GM19043 (cell line): ENCODE measurements around the gene SIGLEC12.
"Not testable (repeated sequence)": the region's sequence is repeated elsewhere in the genome, so short reads cannot be mapped to it uniquely, and the experiment has no call there.

Experiments
- ATAC-seq: cut with Tn5 transposase; IDR thresholded peaks from one replicate; pipeline ENCODE4 v1.9.1; 2021; ENCODE audit warnings: low read depth; ENCODE audit not compliant: unreplicated experiment

Gene SIGLEC12

GRCh38 chr19:51485960-51486660 is 15.5 kb downstream of the SIGLEC12 start:
- ATAC-seq: no peak

GRCh38 chr19:51480590-51480989 is 21.0 kb downstream of the SIGLEC12 start:
- ATAC-seq: no peak

- no peak for ATAC-seq
Measured at GRCh38 chr19:51479531-51480331, 21.9 kb downstream of the SIGLEC12 start.

GRCh38 chr19:51478381-51479234 is 23.0 kb downstream of the SIGLEC12 start, which contains the start of gene CEACAM18:
Gene CEACAM18 (plus strand): TSS chr19:51478539.
- no peak for ATAC-seq

GRCh38 chr19:51477344-51477743 is 24.3 kb downstream of the SIGLEC12 start:
- no peak for ATAC-seq

GRCh38 chr19:51476164-51476563 is 25.4 kb downstream of the SIGLEC12 start:
- ATAC-seq: no peak

- ATAC-seq: no peak
Measured at GRCh38 chr19:51473009-51473707, 28.4 kb downstream of the SIGLEC12 start.

- no peak for ATAC-seq
Measured at GRCh38 chr19:51472607-51473006, 29.0 kb downstream of the SIGLEC12 start.

- no peak for ATAC-seq
Measured at GRCh38 chr19:51471527-51471926, 30.1 kb downstream of the SIGLEC12 start.

GRCh38 chr19:51470966-51471365 is 30.6 kb downstream of the SIGLEC12 start:
- ATAC-seq: no peak

GRCh38 chr19:51469629-51470028 is 32.0 kb downstream of the SIGLEC12 start:
- no peak for ATAC-seq

GRCh38 chr19:51469162-51469561 is 32.4 kb downstream of the SIGLEC12 start:
- ATAC-seq: no peak

- ATAC-seq: no peak
Measured at GRCh38 chr19:51468545-51468920, 33.1 kb downstream of the SIGLEC12 start.

- ATAC-seq: no peak
Measured at GRCh38 chr19:51467864-51468544, 33.6 kb downstream of the SIGLEC12 start.

GRCh38 chr19:51466723-51467122 is 34.9 kb downstream of the SIGLEC12 start:
- no peak for ATAC-seq

GRCh38 chr19:51463976-51464581 is 37.5 kb downstream of the SIGLEC12 start:
- ATAC-seq: not testable (repeated sequence)

- ATAC-seq: no peak
Measured at GRCh38 chr19:51462681-51463080, 38.9 kb downstream of the SIGLEC12 start.

- no peak for ATAC-seq
Measured at GRCh38 chr19:51462276-51462675, 39.3 kb downstream of the SIGLEC12 start.

GRCh38 chr19:51461723-51462161 is 39.9 kb downstream of the SIGLEC12 start:
- no peak for ATAC-seq
